HEK293 (cell line): ENCODE results near the gene ZBTB39.
A peak's percentile ranks its signal among the peaks of the same experiment; 100 is the strongest.

Source experiments
- ZEB2 ChIP-seq: fragments of 450-650 bp; formaldehyde crosslinking; IDR thresholded peaks from 2 replicates; pipeline ENCODE4 v1.5.1; 2016; ENCODE audit warnings: missing biosample characterization, missing genetic modification characterization
- ZNF24 ChIP-seq: fragments of 450-650 bp; formaldehyde crosslinking; IDR thresholded peaks from 2 replicates; pipeline ENCODE4 v1.5.1; 2016; ENCODE audit warnings: missing biosample characterization, missing genetic modification characterization
- TF ChIP-seq, protein P1 (sequence below): fragments of 450-650 bp; formaldehyde crosslinking; IDR thresholded peaks from 2 replicates; pipeline ENCODE4 v1.5.1; 2016; ENCODE audit warnings: missing biosample characterization, missing genetic modification characterization
- TF ChIP-seq, protein P2 (sequence below): fragments of 450-650 bp; formaldehyde crosslinking; IDR thresholded peaks from 2 replicates; pipeline ENCODE4 v1.5.1; 2016; ENCODE audit warnings: missing biosample characterization, missing genetic modification characterization

DNA sequence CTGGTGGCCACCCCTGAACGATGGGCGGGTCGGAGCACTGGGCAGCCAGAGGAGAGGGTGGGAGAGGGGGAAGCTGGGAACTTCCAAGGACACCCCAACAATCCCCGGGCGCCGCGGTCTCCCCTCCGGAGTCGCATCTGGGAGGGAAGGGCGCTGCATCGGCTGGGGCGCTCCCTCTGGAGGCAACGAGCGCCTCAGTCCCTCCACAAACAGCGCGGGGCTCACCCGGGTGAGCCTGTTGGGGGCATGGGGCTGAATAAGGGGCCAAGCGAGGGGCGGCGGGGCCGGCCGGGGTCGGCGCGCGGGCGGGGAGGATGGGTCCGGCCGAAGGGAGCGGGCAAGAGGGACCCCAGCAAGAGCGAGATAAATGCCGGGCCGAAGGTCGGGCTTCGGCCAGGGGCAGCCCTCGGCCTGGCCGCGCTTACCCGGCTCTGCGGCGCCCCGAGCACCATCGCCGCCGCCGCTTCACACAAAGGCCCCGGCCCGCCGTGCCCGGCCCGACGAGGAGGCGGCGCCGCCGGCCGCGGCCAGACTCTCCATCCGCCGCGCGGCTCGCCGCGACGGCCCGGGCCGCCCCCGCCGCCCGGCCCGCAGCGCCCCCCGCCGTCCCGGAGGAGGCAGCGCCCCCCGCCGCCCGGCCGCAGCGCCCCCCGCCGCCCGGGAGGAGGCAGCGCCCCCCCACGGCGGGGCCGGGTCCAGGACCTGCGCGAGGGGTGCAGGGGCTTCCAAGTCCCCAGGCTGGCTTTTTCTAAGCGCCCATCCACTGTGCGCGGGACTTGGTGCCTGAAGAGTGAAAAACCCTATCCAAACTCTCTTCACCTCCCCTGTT lies at the start of gene ZBTB39:
- TF ChIP-seq, protein P1, sequence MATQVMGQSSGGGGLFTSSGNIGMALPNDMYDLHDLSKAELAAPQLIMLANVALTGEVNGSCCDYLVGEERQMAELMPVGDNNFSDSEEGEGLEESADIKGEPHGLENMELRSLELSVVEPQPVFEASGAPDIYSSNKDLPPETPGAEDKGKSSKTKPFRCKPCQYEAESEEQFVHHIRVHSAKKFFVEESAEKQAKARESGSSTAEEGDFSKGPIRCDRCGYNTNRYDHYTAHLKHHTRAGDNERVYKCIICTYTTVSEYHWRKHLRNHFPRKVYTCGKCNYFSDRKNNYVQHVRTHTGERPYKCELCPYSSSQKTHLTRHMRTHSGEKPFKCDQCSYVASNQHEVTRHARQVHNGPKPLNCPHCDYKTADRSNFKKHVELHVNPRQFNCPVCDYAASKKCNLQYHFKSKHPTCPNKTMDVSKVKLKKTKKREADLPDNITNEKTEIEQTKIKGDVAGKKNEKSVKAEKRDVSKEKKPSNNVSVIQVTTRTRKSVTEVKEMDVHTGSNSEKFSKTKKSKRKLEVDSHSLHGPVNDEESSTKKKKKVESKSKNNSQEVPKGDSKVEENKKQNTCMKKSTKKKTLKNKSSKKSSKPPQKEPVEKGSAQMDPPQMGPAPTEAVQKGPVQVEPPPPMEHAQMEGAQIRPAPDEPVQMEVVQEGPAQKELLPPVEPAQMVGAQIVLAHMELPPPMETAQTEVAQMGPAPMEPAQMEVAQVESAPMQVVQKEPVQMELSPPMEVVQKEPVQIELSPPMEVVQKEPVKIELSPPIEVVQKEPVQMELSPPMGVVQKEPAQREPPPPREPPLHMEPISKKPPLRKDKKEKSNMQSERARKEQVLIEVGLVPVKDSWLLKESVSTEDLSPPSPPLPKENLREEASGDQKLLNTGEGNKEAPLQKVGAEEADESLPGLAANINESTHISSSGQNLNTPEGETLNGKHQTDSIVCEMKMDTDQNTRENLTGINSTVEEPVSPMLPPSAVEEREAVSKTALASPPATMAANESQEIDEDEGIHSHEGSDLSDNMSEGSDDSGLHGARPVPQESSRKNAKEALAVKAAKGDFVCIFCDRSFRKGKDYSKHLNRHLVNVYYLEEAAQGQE (tag by site-specific recombination): no peak
- TF ChIP-seq ZNF24: no peak
- no peak for TF ChIP-seq ZEB2 (tag by site-specific recombination)
- TF ChIP-seq, protein P2, sequence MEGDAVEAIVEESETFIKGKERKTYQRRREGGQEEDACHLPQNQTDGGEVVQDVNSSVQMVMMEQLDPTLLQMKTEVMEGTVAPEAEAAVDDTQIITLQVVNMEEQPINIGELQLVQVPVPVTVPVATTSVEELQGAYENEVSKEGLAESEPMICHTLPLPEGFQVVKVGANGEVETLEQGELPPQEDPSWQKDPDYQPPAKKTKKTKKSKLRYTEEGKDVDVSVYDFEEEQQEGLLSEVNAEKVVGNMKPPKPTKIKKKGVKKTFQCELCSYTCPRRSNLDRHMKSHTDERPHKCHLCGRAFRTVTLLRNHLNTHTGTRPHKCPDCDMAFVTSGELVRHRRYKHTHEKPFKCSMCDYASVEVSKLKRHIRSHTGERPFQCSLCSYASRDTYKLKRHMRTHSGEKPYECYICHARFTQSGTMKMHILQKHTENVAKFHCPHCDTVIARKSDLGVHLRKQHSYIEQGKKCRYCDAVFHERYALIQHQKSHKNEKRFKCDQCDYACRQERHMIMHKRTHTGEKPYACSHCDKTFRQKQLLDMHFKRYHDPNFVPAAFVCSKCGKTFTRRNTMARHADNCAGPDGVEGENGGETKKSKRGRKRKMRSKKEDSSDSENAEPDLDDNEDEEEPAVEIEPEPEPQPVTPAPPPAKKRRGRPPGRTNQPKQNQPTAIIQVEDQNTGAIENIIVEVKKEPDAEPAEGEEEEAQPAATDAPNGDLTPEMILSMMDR (tag by site-specific recombination): peak; percentile 40; the same call in 1 of the 2 replicates
